ENCODE results near the gene CLSTN2. TPM values are rescaled to one million over a fixed set of nuclear protein-coding genes. Genes with fewer than 3 reads are reported as not detected.

The CLSTN2 gene
- total and polyA plus RNA-seq, 2 of the 8 experiments (the other 6 are each of a cell fraction or from before 2014, with no cell fraction given), result 0.39 to 0.52 TPM

DNA sequence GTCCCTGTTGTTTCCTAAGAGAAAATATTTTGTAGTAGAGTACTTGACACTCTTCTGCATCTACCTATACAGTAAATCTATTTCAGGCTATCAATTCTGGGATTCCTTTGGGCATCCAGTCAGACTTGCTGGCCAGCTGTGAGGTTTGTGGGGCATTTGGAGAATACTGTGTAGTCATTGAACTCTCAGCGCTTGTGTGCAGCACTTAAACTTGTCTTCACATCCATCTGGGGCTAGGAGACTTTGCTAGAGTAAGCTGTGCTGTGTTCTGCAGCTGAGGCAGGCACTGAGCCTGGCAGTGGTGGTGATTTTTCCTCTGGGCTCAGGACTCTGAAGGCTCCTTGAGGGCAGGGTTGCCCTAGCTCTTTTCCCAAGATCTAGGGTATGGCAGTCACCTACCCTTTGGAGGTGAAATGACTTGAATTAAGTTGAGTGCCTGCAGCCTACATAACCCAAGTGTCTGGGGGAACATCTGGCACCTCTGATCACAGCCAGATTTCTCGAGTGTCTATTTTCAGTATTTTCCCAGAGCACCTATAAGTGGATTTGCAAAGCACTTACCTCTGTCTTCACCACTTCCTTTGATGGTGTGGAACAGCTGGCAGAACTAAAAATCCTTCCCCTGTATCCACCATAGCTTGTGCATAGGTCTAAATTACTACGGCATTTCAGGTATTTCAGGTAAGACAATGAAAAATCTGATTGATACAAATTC is 19.3 kb downstream of the CLSTN2 start:
- H4K5ac ChIP-seq (ENCODE audit: insufficient read length, low read depth, low read length), result no peak overlapping the region
- no peaks in the 10 kb centered on the region for H3K23me2 ChIP-seq (ENCODE audit: low read depth, low read length)
- H3K4ac ChIP-seq (replicated peaks; ENCODE audit: insufficient read length, low read depth, low read length), result no peak overlapping the region
- no peak overlapping the region for H2AFZ ChIP-seq (ENCODE audit: low read length)
- no peak overlapping the region for H3K4me2 ChIP-seq (ENCODE audit: insufficient read depth in 1 of 2, low read depth in 2 of 2, low read length in 2 of 2)
- no peak overlapping the region for H2BK20ac ChIP-seq (ENCODE audit: low read length)
- H2BK15ac ChIP-seq (ENCODE audit: low read length), result no peak overlapping the region
- no peaks in the 10 kb centered on the region for H3K79me2 ChIP-seq (ENCODE audit: control insufficient read depth in 1 of 2, insufficient read depth in 2 of 2, low read length in 2 of 2)
- CTCF ChIA-PET (ENCODE audit: partially characterized antibody), result interaction anchor here (0.6 to 4.8 kb wide), 5 partner anchors 9 to 70 kb away, joined by 3 to 26 read pairs (median 8); partner anchors contain the start of gene CLSTN2
- no peak overlapping the region for H3K9ac ChIP-seq (replicated peaks in 1 of 4; ENCODE audit: extremely low read depth in 1 of 4, low read depth in 3 of 4, low read length in 3 of 4)
- no peaks in the 10 kb centered on the region for H3K9me3 ChIP-seq (ENCODE audit: insufficient read depth in 2 of 2, low read depth in 1 of 2, low read length in 1 of 2)
- no peak for DNase-seq (ENCODE audit: low read depth in 1 of 2, low spot score in 2 of 2)
- FAIRE-seq, result no peak
- H2BK12ac ChIP-seq (ENCODE audit: low read depth, low read length), result no peak overlapping the region
- H4K91ac ChIP-seq (replicated peaks; ENCODE audit: insufficient read length, low read length), result no peak overlapping the region
- H3K36me3 ChIP-seq (ENCODE audit: control insufficient read depth in 2 of 4, insufficient read depth in 4 of 4, low read length in 3 of 4), result no peaks in the 10 kb centered on the region
- H3K4me3 ChIP-seq (ENCODE audit: extremely low read depth in 1 of 4, insufficient read depth in 2 of 4, low read depth in 3 of 4, low read length in 4 of 4), result no peak overlapping the region
- no peak overlapping the region for H2AK5ac ChIP-seq (ENCODE audit: low read depth, low read length)
- 86% methylated on average over 3 of the region's 3 CpGs; no CpG with 5 or more reads in 1 of the 2 experiments for WGBS, 2 experiments (ENCODE audit: extremely low coverage in 1 of 2, insufficient coverage in 1 of 2, insufficient read length in 1 of 2, insufficient replicate concordance in 2 of 2, low coverage in 1 of 2, low lambda C conversion rate in 2 of 2, missing lambda C conversion rate in 1 of 2)
- POLR2A ChIA-PET (ENCODE audit: partially characterized antibody), result no interaction called here
- H4K20me1 ChIP-seq (replicated peaks in 1 of 2; ENCODE audit: control insufficient read depth in 1 of 2, insufficient read depth in 2 of 2, low read length in 2 of 2), result peaks cover 0 to 1% of the 10 kb centered on the region in 2 experiments
- no peak overlapping the region for H3K27ac ChIP-seq (ENCODE audit: low read depth, low read length)
- 0 out of 7 replicates have a peak, but pooled peaks cover 0 to 3% (median 1%) of the 10 kb centered on the region in 4 experiments for H3K4me1 ChIP-seq (replicated peaks in 1 of 4; ENCODE audit: control insufficient read depth in 3 of 4, insufficient read depth in 4 of 4, low read length in 3 of 4)
- no peak overlapping the region for H2BK5ac ChIP-seq (ENCODE audit: low read depth, low read length)
- no peak overlapping the region for H3K14ac ChIP-seq (ENCODE audit: insufficient read length)
- no peak overlapping the region for H2BK120ac ChIP-seq (replicated peaks; ENCODE audit: low read depth, low read length)
- H3K27me3 ChIP-seq (replicated peaks in 1 of 4; ENCODE audit: control insufficient read depth in 3 of 4, extremely low read depth in 1 of 4, insufficient read depth in 3 of 4, low read length in 3 of 4), result no peaks in the 10 kb centered on the region
- H3K79me1 ChIP-seq (ENCODE audit: low read depth, low read length), result no peaks in the 10 kb centered on the region
- no peak overlapping the region for H3K23ac ChIP-seq (ENCODE audit: insufficient read length)
- H3K56ac ChIP-seq (replicated peaks; ENCODE audit: insufficient read length, low read depth, low read length), result no peak overlapping the region
- no peak overlapping the region for H4K8ac ChIP-seq (ENCODE audit: extremely low read depth, insufficient read depth, low read length)
- no peak overlapping the region for H3K18ac ChIP-seq (ENCODE audit: extremely low read depth, low read length)
- no peak for TF ChIP-seq TEAD4 (IDR thresholded peaks at IDR 0.05; ENCODE audit: low read depth, low read length)
- TF ChIP-seq CEBPB (IDR thresholded peaks at IDR 0.05; ENCODE audit: low read depth, low read length), result no peak
- TF ChIP-seq MAFK (IDR thresholded peaks at IDR 0.05; ENCODE audit: low read depth, low read length), result no peak
- TF ChIP-seq ASH2L (IDR thresholded peaks at IDR 0.05; ENCODE audit: low read length), result no peak
- no peak for TF ChIP-seq ATF3 (IDR thresholded peaks at IDR 0.05; ENCODE audit: insufficient read depth, low read depth, low read length)
- TF ChIP-seq CHD1 (IDR thresholded peaks at IDR 0.05; ENCODE audit: low read depth, low read length), result no peak
- TF ChIP-seq SAP30 (IDR thresholded peaks at IDR 0.05; ENCODE audit: insufficient read depth, insufficient replicate concordance, low read length), result no peak
- TF ChIP-seq EP300 (IDR thresholded peaks at IDR 0.05; ENCODE audit: borderline replicate concordance in 1 of 2, low read depth in 2 of 2, low read length in 2 of 2), result no peak
- TF ChIP-seq EZH2 (IDR thresholded peaks at IDR 0.05; ENCODE audit: low read depth, low read length, severe bottlenecking), result no peak
- no peak for TF ChIP-seq RBBP5 (IDR thresholded peaks at IDR 0.05; ENCODE audit: borderline replicate concordance, low read depth, low read length)
- TF ChIP-seq BCL11A (IDR thresholded peaks at IDR 0.05; ENCODE audit: low read depth in 2 of 2, low read length in 2 of 2), result no peak
- TF ChIP-seq JUN (IDR thresholded peaks at IDR 0.05; ENCODE audit: low read depth, low read length), result no peak

Data from H1 (cell line).